HepG2 (cell line): ENCODE results near the gene ANK3. TPM values are rescaled to one million over a fixed set of nuclear protein-coding genes. Genes with fewer than 3 reads are reported as not detected.

Experiments
- ATAC-seq: fragments of 200-7000 bp; cut with Tn5 transposase; 3 replicates; pipeline ENCODE4 v1.9.1; 2020; ENCODE audit warnings: mild to moderate bottlenecking, moderate library complexity
- BruUV-seq: library from RNA; stranded (reverse); fragments of 400-500 nt; replicated peaks from 2 replicates; lab custom pipeline; 2021; lab: Mats Ljungman, UMichigan
- CTCF ChIA-PET: fragments of 300-600 bp; formaldehyde crosslinking; extraction: SDS; loops from one replicate; lab custom pipeline; 2021; ENCODE audit warnings: low total read pairs, inconsistent platforms, low intra/inter-chr PET ratio; lab: Yijun Ruan, JAX
- POLR2A ChIA-PET: fragments of 350-600 bp; sonication (Branson Sonifier 250); formaldehyde crosslinking; loops from one replicate; lab custom pipeline; 2020; ENCODE audit warnings: antibody characterized with exemption, inconsistent platforms; lab: Yijun Ruan, JAX
- DNase-seq: peaks from one replicate; pipeline ENCODE4 v3.0.0-alpha.2; 2015; ENCODE audit warnings: low spot score
- FAIRE-seq: peaks from 3 replicates; lab custom pipeline; 2011; peaks lifted over from hg19 to GRCh38; lab: Jason Lieb, UNC
- H2AFZ ChIP-seq: one replicate; pipeline ENCODE4 v1.6.1; 2011; ENCODE audit warnings: low read length, inconsistent platforms
- H3K27ac ChIP-seq: fragments of 300-600 bp; 3 replicates; pipeline ENCODE4 v1.8.0; 2011; ENCODE audit warnings: mixed run types, mild to moderate bottlenecking, mixed read lengths, low read length, inconsistent platforms; ENCODE audit not compliant: insufficient read depth; ENCODE audit errors: extremely low read length
- H3K27me3 ChIP-seq, 2 experiments: fragments of 200-600 bp in 1 of 2; 2 replicates in 1 of 2; 3 replicates in 1 of 2; pipeline versions ENCODE4 v1.6.0 to v1.8.0; 2011; ENCODE audit warnings: low read length in 2 of 2, mild to moderate bottlenecking in 2 of 2, moderate library complexity in 2 of 2, inconsistent platforms in 1 of 2; ENCODE audit not compliant: insufficient read depth in 2 of 2, control insufficient read depth in 1 of 2
- H3K36me3 ChIP-seq, 2 experiments: fragments of 200-600 bp in 1 of 2; replicated peaks in 1 of 2; 2 replicates in 1 of 2; 3 replicates in 1 of 2; pipeline versions ENCODE4 v1.5.1 to v1.8.0; 2011; ENCODE audit warnings: low read length in 2 of 2, inconsistent platforms in 1 of 2; ENCODE audit not compliant: insufficient read depth in 2 of 2, control insufficient read depth in 1 of 2
- H3K4me1 ChIP-seq: 2 replicates; pipeline ENCODE4 v1.5.1; 2012; ENCODE audit warnings: low read length, inconsistent platforms; ENCODE audit not compliant: insufficient read depth
- H3K4me2 ChIP-seq: 2 replicates; pipeline ENCODE4 v1.6.0; 2011; ENCODE audit warnings: low read depth, low read length, inconsistent platforms
- H3K4me3 ChIP-seq, 3 experiments: fragments of 200-600 bp in 1 of 3; sonication (generic), shearing (Covaris generic) in 1 of 3; replicated peaks in 1 of 3; 2 replicates each; pipeline ENCODE4 v1.5.1; 2011 to 2016; ENCODE audit warnings: low read length in 3 of 3, inconsistent platforms in 2 of 3, low read depth in 2 of 3, mild to moderate bottlenecking in 2 of 3, control low read depth in 1 of 3, mixed read lengths in 1 of 3; ENCODE audit not compliant: insufficient read depth in 1 of 3
- H3K79me2 ChIP-seq: one replicate; pipeline ENCODE4 v1.6.1; 2011; ENCODE audit warnings: low read length, inconsistent platforms; ENCODE audit not compliant: insufficient read depth
- H3K9ac ChIP-seq: 2 replicates; pipeline ENCODE4 v1.6.0; 2011; ENCODE audit warnings: mild to moderate bottlenecking, low read depth, low read length, inconsistent platforms; ENCODE audit not compliant: insufficient read depth
- H3K9me3 ChIP-seq: 2 replicates; pipeline ENCODE4 v1.5.1; 2012; ENCODE audit warnings: mild to moderate bottlenecking, low read length
- H4K20me1 ChIP-seq: 2 replicates; pipeline ENCODE4 v1.6.0; 2011; ENCODE audit warnings: inconsistent platforms, mild to moderate bottlenecking, low read length, moderate library complexity; ENCODE audit not compliant: insufficient read depth
- DPF2 ChIP-seq: sonication (generic); formaldehyde crosslinking; IDR thresholded peaks from 2 replicates; pipeline ENCODE4 v1.4.0; 2020; ENCODE audit warnings: mild to moderate bottlenecking, low read depth, missing genetic modification reagents, borderline replicate concordance
- IRF9 ChIP-seq: sonication (generic); formaldehyde crosslinking; IDR thresholded peaks from 2 replicates; pipeline ENCODE4 v1.8.0; 2022; ENCODE audit warnings: missing genetic modification reagents, mild to moderate bottlenecking, borderline replicate concordance
- KDM5B ChIP-seq: sonication (generic); formaldehyde crosslinking; IDR thresholded peaks from 2 replicates; pipeline ENCODE4 v1.4.0; 2020; ENCODE audit warnings: missing genetic modification reagents, mild to moderate bottlenecking, borderline replicate concordance
- KLF9 ChIP-seq: IDR thresholded peaks from 2 replicates; pipeline ENCODE4 v1.6.1; 2016; ENCODE audit warnings: low read depth
- LCORL ChIP-seq, 2 experiments: fragments of 450-650 bp in 1 of 2; sonication (generic) in 1 of 2; formaldehyde crosslinking in 1 of 2; IDR thresholded peaks; 2 replicates each; pipeline versions ENCODE4 v1.5.0 to v1.6.1; 2017 to 2020; ENCODE audit warnings: antibody characterized with exemption in 1 of 2, missing genetic modification reagents in 1 of 2
- PHF20 ChIP-seq: sonication (generic); formaldehyde crosslinking; IDR thresholded peaks from 2 replicates; pipeline ENCODE4 v1.5.0; 2020; ENCODE audit warnings: mild to moderate bottlenecking, missing genetic modification reagents
- SMARCE1 ChIP-seq: fragments of 450-650 bp; IDR thresholded peaks from 2 replicates; pipeline ENCODE4 v1.6.1; 2017; ENCODE audit warnings: borderline replicate concordance
- TERF1 ChIP-seq: sonication (generic); formaldehyde crosslinking; IDR thresholded peaks from 2 replicates; pipeline ENCODE4 v1.8.0; 2022; ENCODE audit warnings: mild to moderate bottlenecking, missing genetic modification reagents, moderate library complexity
- ZBTB2 ChIP-seq: sonication (generic); formaldehyde crosslinking; IDR thresholded peaks from 2 replicates; pipeline ENCODE4 v1.8.0; 2022; ENCODE audit warnings: low read depth, missing genetic modification reagents
- ZNF589 ChIP-seq: sonication (generic); formaldehyde crosslinking; conservative IDR thresholded peaks from 2 replicates; pipeline ENCODE4 v1.8.0; 2022; ENCODE audit warnings: mild to moderate bottlenecking, moderate library complexity, missing genetic modification reagents
- ZSCAN22 ChIP-seq: sonication (generic); formaldehyde crosslinking; IDR thresholded peaks from 2 replicates; pipeline ENCODE4 v1.4.0; 2020; ENCODE audit warnings: mild to moderate bottlenecking, missing genetic modification reagents
- whole genome bisulfite sequencing: methylation state at CpG from one replicate; pipeline ENCODE4 v1.1.6; 2017; ENCODE audit warnings: low lambda C conversion rate; 5-methylcytosine and 5-hydroxymethylcytosine counted together
- in situ Hi-C: cut with HindIII; loops from 2 replicates; pipeline ENCODE4 v1.10.0; 2017; ENCODE audit warnings: low pct_unique_long_range_greater_than_20kb; ENCODE audit not compliant: extremely low pct_ligation_motif_present
- intact Hi-C: fragments of 100-400 bp; cut with micrococcal nuclease; formaldehyde crosslinking; loops from one replicate; pipeline ENCODE4 v1.10.0; 2022; ENCODE audit not compliant: unreplicated experiment
- polyA plus RNA-seq, 8 experiments: library from polyadenylated mRNA; depleted of rRNA in 3 of 8; stranded (reverse) in 7 of 8; unstranded in 1 of 8; fragments of >200 nt; fragmentation: Illumina TruSeq in 4 of 8; extraction: Trizol in 4 of 8; gene quantifications; 2 replicates each; pipeline versions ENCODE4 v1.2.1 to v1.2.3, GENCODE V29; 2011 to 2016; ENCODE audit warnings: low read depth in 4 of 8, missing spikeins in 1 of 8, mixed read lengths in 1 of 8; ENCODE audit not compliant: insufficient read depth in 1 of 8
- total RNA-seq, 5 experiments: library from RNA; depleted of rRNA; stranded (reverse); fragments of >200 nt; fragmentation: Illumina TruSeq; extraction: Trizol; gene quantifications; 2 replicates each; pipeline ENCODE4 v1.2.3, GENCODE V29; 2016; ENCODE audit warnings: low read depth in 1 of 5

Gene ANK3
- total and polyA plus RNA-seq, 2 of the 13 experiments (the other 11 are each of a cell fraction or from before 2014, with no cell fraction given): not detected

GRCh38 chr10:60414877-60415585 is 25.4 kb upstream of the ANK3 start:
- Histone ChIP-seq H2AFZ (no peak overlapping the region), H3K27ac (no peak overlapping the region), H3K79me2 (no peaks in the 10 kb centered on the region), H3K27me3 (0 out of 5 replicates have a peak, but pooled peaks cover 0 to 2% of the 10 kb centered on the region in 2 experiments), H3K4me1 (no peaks in the 10 kb centered on the region), H4K20me1 (no peaks in the 10 kb centered on the region), H3K9ac (no peak overlapping the region), H3K4me3 (no peak overlapping the region), H3K36me3 (no peaks in the 10 kb centered on the region), H3K9me3 (no peaks in the 10 kb centered on the region), H3K4me2 (no peak overlapping the region)
- ATAC-seq: no peak
- BruUV-seq: no TSS peak
- DNase-seq: no peak
- ChIA-PET POLR2A (no interaction called here), CTCF (no interaction called here)
- in situ Hi-C loops: no loop called here
- 14% methylated on average over 11 of the region's 12 CpGs for WGBS
- no peak for FAIRE-seq
- TF ChIP-seq TERF1 (CRISPR knock-in tag) (no peak), KDM5B (CRISPR knock-in tag) (no peak), ZBTB2 (CRISPR knock-in tag) (no peak), LCORL (IDR thresholded peaks at IDR 0.05) (no peak), LCORL (CRISPR knock-in tag; IDR thresholded peaks at IDR 0.05) (no peak), ZSCAN22 (no peak), SMARCE1 (no peak), PHF20 (CRISPR knock-in tag) (no peak), ZNF589 (CRISPR knock-in tag) (no peak), DPF2 (CRISPR knock-in tag) (no peak), KLF9 (CRISPR knock-in tag) (no peak), IRF9 (no peak)
- intact Hi-C loops: no loop called here
